ENCODE data around the gene TCOF1. TPM values are rescaled to one million over a fixed set of nuclear protein-coding genes. Genes with fewer than 3 reads are reported as not detected.

TCOF1 gene
- total RNA-seq, 2 donors from 2014 or later: 23.4 to 47.0 TPM

GRCh38 chr5:150389531-150390266 is 32.2 kb downstream of the TCOF1 start:
- DNase-seq (ENCODE audit: low spot score) (no peak), ATAC-seq (ENCODE audit: insufficient number of reproducible peaks, low FRiP score, low read depth) (no peak)
- H3K36me3 ChIP-seq: peaks cover 47% of the 10 kb centered on the region
- no peaks in the 10 kb centered on the region for H3K4me1 ChIP-seq (ENCODE audit: control insufficient read depth in 1 of 2, low read depth in 2 of 2)
- TF ChIP-seq, protein P1, sequence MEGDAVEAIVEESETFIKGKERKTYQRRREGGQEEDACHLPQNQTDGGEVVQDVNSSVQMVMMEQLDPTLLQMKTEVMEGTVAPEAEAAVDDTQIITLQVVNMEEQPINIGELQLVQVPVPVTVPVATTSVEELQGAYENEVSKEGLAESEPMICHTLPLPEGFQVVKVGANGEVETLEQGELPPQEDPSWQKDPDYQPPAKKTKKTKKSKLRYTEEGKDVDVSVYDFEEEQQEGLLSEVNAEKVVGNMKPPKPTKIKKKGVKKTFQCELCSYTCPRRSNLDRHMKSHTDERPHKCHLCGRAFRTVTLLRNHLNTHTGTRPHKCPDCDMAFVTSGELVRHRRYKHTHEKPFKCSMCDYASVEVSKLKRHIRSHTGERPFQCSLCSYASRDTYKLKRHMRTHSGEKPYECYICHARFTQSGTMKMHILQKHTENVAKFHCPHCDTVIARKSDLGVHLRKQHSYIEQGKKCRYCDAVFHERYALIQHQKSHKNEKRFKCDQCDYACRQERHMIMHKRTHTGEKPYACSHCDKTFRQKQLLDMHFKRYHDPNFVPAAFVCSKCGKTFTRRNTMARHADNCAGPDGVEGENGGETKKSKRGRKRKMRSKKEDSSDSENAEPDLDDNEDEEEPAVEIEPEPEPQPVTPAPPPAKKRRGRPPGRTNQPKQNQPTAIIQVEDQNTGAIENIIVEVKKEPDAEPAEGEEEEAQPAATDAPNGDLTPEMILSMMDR (IDR thresholded peaks at IDR 0.05): no peak
- no peaks in the 10 kb centered on the region for H3K9me3 ChIP-seq
- no peak overlapping the region for H3K27ac ChIP-seq
- H3K27me3 ChIP-seq (replicated peaks; ENCODE audit: insufficient read depth): no peaks in the 10 kb centered on the region
- no peak overlapping the region for H3K4me3 ChIP-seq

- DNase-seq (ENCODE audit: low spot score) (no peak), ATAC-seq (ENCODE audit: insufficient number of reproducible peaks, low FRiP score, low read depth) (no peak)
- H3K27ac ChIP-seq: no peak overlapping the region
- H3K4me3 ChIP-seq: no peak overlapping the region
- H3K9me3 ChIP-seq: no peaks in the 10 kb centered on the region
- H3K4me1 ChIP-seq (ENCODE audit: control insufficient read depth in 1 of 2, low read depth in 2 of 2): no peaks in the 10 kb centered on the region
- H3K27me3 ChIP-seq (replicated peaks; ENCODE audit: insufficient read depth): no peaks in the 10 kb centered on the region
- TF ChIP-seq, protein P1 (IDR thresholded peaks at IDR 0.05): no peak
- H3K36me3 ChIP-seq: peaks cover 59% of the 10 kb centered on the region
Measured at GRCh38 chr5:150391064-150391834, 33.8 kb downstream of the TCOF1 start.

DNA sequence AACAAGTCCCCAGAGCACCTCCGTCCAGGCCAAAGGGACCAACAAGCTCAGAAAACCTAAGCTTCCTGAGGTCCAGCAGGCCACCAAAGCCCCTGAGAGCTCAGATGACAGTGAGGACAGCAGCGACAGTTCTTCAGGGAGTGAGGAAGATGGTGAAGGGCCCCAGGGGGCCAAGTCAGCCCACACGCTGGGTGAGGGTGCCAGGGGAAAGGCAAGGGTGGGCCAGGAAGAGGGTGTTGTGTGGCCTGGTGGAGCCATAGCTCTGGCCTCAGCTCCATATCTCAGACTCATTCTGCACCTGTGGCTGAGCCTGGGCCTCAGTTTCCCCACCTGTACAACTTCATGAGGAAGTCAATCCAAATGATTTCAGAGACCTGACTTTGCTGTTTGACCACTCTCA is 34.5 kb downstream of the TCOF1 start:
- Histone ChIP-seq H3K9me3 (no peaks in the 10 kb centered on the region), H3K4me1 (ENCODE audit: control insufficient read depth in 1 of 2, low read depth in 2 of 2) (no peaks in the 10 kb centered on the region), H3K36me3 (peaks cover 65% of the 10 kb centered on the region), H3K27me3 (replicated peaks; ENCODE audit: insufficient read depth) (no peaks in the 10 kb centered on the region), H3K4me3 (no peak overlapping the region), H3K27ac (no peak overlapping the region)
- TF ChIP-seq, protein P1 (IDR thresholded peaks at IDR 0.05): no peak
- DNase-seq (ENCODE audit: low spot score) (no peak), ATAC-seq (ENCODE audit: insufficient number of reproducible peaks, low FRiP score, low read depth) (no peak)

GRCh38 chr5:150392680-150393079 is 35.2 kb downstream of the TCOF1 start:
- Histone ChIP-seq H3K9me3 (no peaks in the 10 kb centered on the region), H3K36me3 (peaks cover 63% of the 10 kb centered on the region), H3K4me1 (ENCODE audit: control insufficient read depth in 1 of 2, low read depth in 2 of 2) (no peaks in the 10 kb centered on the region), H3K4me3 (no peak overlapping the region), H3K27ac (no peak overlapping the region), H3K27me3 (replicated peaks; ENCODE audit: insufficient read depth) (no peaks in the 10 kb centered on the region)
- DNase-seq (ENCODE audit: low spot score): no peak
- ATAC-seq (ENCODE audit: insufficient number of reproducible peaks, low FRiP score, low read depth): no peak
- TF ChIP-seq, protein P1 (IDR thresholded peaks at IDR 0.05): no peak

GRCh38 chr5:150393096-150393645 is 35.7 kb downstream of the TCOF1 start:
- H3K4me3 ChIP-seq: no peak overlapping the region
- DNase-seq (ENCODE audit: low spot score) (no peak), ATAC-seq (ENCODE audit: insufficient number of reproducible peaks, low FRiP score, low read depth) (no peak)
- no peaks in the 10 kb centered on the region for H3K27me3 ChIP-seq (replicated peaks; ENCODE audit: insufficient read depth)
- TF ChIP-seq, protein P1 (IDR thresholded peaks at IDR 0.05): no peak
- H3K36me3 ChIP-seq: peaks cover 62% of the 10 kb centered on the region
- no peak overlapping the region for H3K27ac ChIP-seq
- H3K4me1 ChIP-seq (ENCODE audit: control insufficient read depth in 1 of 2, low read depth in 2 of 2): no peaks in the 10 kb centered on the region
- H3K9me3 ChIP-seq: no peaks in the 10 kb centered on the region

All from thoracic aorta (tissue), 2 donors.